IgD-negative memory B cell (primary cell): ENCODE measurements around the gene RHBDL1. TPM values are rescaled to one million over a fixed set of nuclear protein-coding genes. Genes with fewer than 3 reads are reported as not detected.

Experiments used
- H3K27ac Mint-ChIP-seq, 3 donors: one replicate each; pipeline ENCODE4 v1.8.0; 2020 to 2022; ENCODE audit warnings: mild to moderate bottlenecking in 3 of 3, mixed read lengths in 3 of 3, moderate library complexity in 1 of 3
- H3K27me3 Mint-ChIP-seq: one replicate; pipeline ENCODE4 v1.8.0; 2021; ENCODE audit warnings: mixed read lengths
- H3K36me3 Mint-ChIP-seq: one replicate; pipeline ENCODE4 v1.8.0; 2020; ENCODE audit warnings: mild to moderate bottlenecking, mixed read lengths
- H3K4me1 Mint-ChIP-seq, 3 donors: one replicate each; pipeline ENCODE4 v1.8.0; 2020 to 2022; ENCODE audit warnings: mixed read lengths in 3 of 3, mild to moderate bottlenecking in 1 of 3
- H3K4me3 Mint-ChIP-seq, 4 donors: one replicate each; pipeline ENCODE4 v1.8.0; 2020 to 2022; ENCODE audit warnings: mild to moderate bottlenecking in 4 of 4, mixed read lengths in 4 of 4, moderate library complexity in 3 of 4
- H3K9me3 Mint-ChIP-seq, 3 donors: one replicate each; pipeline ENCODE4 v1.8.0; 2020 to 2021; ENCODE audit warnings: mixed read lengths in 3 of 3, mild to moderate bottlenecking in 1 of 3
- polyA plus RNA-seq: library from polyadenylated mRNA; unstranded; fragments of 300-500 nt; fragmentation: Illumina TruSeq; gene quantifications from one replicate; pipeline ENCODE4 v1.2.3, GENCODE V29; 2021

Gene RHBDL1
- polyA plus RNA-seq, 1 donor from 2014 or later: 1.1 TPM

DNA sequence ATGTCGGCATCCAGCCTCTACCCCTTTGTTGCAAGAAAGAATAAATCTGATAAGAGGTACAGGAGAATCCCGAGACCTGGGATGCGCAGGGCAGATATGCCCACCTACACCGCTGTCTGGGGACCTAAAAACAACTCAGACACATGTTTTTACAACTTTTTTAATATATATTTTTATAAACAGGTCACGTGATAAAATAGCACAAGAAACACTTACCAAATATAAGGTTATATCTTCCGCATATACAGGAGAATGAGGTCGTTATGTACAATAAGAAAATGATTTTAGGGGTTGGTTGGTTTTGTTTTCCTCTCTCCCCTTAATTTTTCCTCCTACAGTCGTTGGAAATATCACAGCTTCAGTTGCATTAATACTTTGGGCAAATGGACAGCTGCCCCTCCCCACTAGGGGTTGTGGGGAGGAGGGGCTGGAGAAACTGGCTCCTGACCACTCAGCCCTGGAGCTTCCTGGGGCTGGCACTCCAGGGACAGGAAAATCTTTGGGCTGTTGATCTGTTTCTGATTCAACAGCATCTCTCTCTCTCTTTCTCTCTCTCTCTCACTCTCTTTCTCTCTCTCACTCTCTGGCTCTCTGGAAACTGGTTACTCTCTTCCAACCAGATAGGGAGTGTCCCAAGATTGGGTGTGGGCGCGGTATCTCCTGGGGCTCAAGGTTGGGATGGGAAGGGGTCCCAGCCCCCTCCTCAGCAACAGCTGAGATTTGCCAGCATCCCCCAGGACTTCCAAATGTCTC, 17.1 kb downstream of the RHBDL1 start:
- Mint-ChIP-seq H3K27me3 (peaks cover 6% of the 10 kb centered on the region), H3K9me3 (no peaks in the 10 kb centered on the region), H3K4me1 (peaks cover 8 to 16% (median 10%) of the 10 kb centered on the region in 3 donors), H3K36me3 (no peaks in the 10 kb centered on the region), H3K4me3 (peak overlapping the region; percentile 30 to 92 (median 76)), H3K27ac (peak overlapping the region in 1 of 3 donors; percentile 51)

GRCh38 chr16:693364-693763, 17.9 kb downstream of the RHBDL1 start:
- no peaks in the 10 kb centered on the region for H3K9me3 Mint-ChIP-seq
- H3K27ac Mint-ChIP-seq: no peak overlapping the region
- peaks cover 8 to 16% (median 10%) of the 10 kb centered on the region in 3 donors for H3K4me1 Mint-ChIP-seq
- peak overlapping the region in 2 of 4 donors; percentile 65 to 92 for H3K4me3 Mint-ChIP-seq
- H3K36me3 Mint-ChIP-seq: no peaks in the 10 kb centered on the region
- peaks cover 6% of the 10 kb centered on the region for H3K27me3 Mint-ChIP-seq

DNA sequence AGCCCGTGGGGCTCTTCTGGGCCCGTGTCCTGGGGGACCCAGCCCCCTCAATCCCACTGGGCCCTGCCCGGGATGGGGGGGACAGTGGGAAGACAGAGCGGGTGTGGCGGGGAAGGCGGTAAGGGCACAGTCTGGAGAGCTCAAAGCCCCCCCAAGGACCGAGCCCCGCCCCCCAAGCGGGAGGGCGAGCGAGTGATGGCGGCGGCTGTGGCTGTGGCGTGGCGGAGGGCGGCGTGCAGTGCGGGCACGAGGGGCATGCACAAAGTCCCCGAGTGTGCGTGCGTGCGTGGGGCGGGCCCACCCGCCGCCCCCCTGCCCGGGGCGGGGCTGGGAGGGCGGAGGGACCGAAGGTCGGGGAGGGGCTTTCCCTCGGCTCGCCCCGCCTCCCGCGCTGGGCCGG, 18.3 kb downstream of the RHBDL1 start:
- peaks cover 8 to 16% (median 10%) of the 10 kb centered on the region in 3 donors for H3K4me1 Mint-ChIP-seq
- peak overlapping the region in 2 of 4 donors; percentile 25 to 65 for H3K4me3 Mint-ChIP-seq
- no peaks in the 10 kb centered on the region for H3K9me3 Mint-ChIP-seq
- H3K36me3 Mint-ChIP-seq: no peaks in the 10 kb centered on the region
- peaks cover 6% of the 10 kb centered on the region for H3K27me3 Mint-ChIP-seq
- H3K27ac Mint-ChIP-seq: no peak overlapping the region

DNA sequence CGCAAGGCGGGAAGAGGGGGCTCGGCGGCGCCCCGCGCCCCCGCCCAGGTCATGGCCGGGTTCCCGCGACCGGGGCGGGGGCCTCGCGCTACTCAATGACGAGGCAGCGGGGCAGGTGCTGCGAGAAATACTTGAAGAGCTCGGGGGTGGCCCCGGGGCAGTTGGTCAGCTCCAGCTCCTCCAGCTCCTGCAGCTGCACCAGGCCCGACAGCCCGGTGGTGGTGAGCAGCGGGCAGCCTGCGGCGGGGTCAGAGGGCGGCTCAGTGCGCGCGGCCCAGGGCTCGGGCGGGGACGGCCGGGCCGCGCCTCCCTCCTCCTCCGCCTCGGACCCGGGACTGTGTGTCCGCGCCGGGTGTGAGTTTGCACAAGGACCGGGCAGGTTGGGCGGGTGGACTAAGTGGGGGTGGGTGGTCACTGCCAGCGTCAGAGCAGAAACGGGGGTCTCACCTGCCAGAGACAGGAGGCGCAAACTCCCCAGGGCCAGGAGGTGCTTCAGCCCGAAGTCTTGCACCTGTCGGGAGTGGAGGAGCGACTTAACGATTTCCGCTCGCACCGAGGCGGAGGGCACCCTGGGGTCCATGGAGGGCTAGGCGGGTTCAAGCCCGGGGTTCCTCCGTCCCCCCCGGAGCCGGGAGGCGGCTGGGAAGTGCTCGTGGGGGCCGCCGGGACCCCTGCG, 18.9 kb downstream of the RHBDL1 start:
- Mint-ChIP-seq H3K27me3 (peaks cover 9% of the 10 kb centered on the region), H3K4me3 (peak overlapping the region; percentile 50 to 89 (median 76)), H3K9me3 (no peaks in the 10 kb centered on the region), H3K27ac (peak overlapping the region in 1 of 3 donors; percentile 71), H3K4me1 (peaks cover 8 to 13% (median 10%) of the 10 kb centered on the region in 3 donors), H3K36me3 (no peaks in the 10 kb centered on the region)

DNA sequence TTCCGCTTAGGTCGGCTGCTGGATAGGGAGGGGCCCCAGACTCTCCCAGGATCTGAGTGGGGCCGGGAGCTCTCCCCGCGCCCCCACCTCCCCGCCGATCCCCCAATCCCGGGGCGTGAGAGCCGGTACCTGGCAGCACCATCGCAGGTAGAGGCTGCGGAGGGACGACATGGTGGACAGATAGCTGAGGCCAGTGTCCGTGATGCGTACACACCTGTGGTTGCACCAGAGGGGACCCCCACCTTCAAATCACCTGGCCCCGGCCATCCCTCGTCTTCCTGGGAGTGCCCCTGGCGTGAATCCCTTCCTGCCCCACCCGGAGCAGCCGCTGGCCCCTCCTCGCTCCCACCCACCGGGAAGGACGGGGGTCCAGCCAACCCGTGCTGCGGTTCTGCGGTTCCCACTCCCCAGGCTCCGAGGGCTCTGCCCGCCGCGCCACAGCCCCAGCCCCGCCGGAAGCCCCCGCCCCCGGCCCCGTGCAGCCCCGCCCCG, 19.4 kb downstream of the RHBDL1 start:
- Mint-ChIP-seq H3K36me3 (no peaks in the 10 kb centered on the region), H3K27me3 (peaks cover 9% of the 10 kb centered on the region), H3K9me3 (no peaks in the 10 kb centered on the region), H3K4me3 (peak overlapping the region in 2 of 4 donors; percentile 17 to 76), H3K27ac (peak overlapping the region in 1 of 3 donors; percentile 71), H3K4me1 (peaks cover 8 to 12% (median 10%) of the 10 kb centered on the region in 3 donors)

GRCh38 chr16:695355-696089, 20.1 kb downstream of the RHBDL1 start:
- Mint-ChIP-seq H3K36me3 (no peaks in the 10 kb centered on the region), H3K4me3 (peak overlapping the region; percentile 76 to 80 (median 78)), H3K9me3 (no peaks in the 10 kb centered on the region), H3K4me1 (peaks cover 5 to 12% (median 6%) of the 10 kb centered on the region in 3 donors), H3K27ac (peak overlapping the region in 2 of 3 donors; percentile 72 to 76), H3K27me3 (peaks cover 9% of the 10 kb centered on the region)

GRCh38 chr16:698911-699671, 23.6 kb downstream of the RHBDL1 start:
- peaks cover 2% of the 10 kb centered on the region for H3K36me3 Mint-ChIP-seq
- peak overlapping the region in 1 of 4 donors; percentile 65 for H3K4me3 Mint-ChIP-seq
- no peaks in the 10 kb centered on the region for H3K9me3 Mint-ChIP-seq
- H3K27ac Mint-ChIP-seq: no peak overlapping the region
- peaks cover 22% of the 10 kb centered on the region for H3K27me3 Mint-ChIP-seq
- H3K4me1 Mint-ChIP-seq: peaks cover 0 to 7% (median 4%) of the 10 kb centered on the region in 3 donors

DNA sequence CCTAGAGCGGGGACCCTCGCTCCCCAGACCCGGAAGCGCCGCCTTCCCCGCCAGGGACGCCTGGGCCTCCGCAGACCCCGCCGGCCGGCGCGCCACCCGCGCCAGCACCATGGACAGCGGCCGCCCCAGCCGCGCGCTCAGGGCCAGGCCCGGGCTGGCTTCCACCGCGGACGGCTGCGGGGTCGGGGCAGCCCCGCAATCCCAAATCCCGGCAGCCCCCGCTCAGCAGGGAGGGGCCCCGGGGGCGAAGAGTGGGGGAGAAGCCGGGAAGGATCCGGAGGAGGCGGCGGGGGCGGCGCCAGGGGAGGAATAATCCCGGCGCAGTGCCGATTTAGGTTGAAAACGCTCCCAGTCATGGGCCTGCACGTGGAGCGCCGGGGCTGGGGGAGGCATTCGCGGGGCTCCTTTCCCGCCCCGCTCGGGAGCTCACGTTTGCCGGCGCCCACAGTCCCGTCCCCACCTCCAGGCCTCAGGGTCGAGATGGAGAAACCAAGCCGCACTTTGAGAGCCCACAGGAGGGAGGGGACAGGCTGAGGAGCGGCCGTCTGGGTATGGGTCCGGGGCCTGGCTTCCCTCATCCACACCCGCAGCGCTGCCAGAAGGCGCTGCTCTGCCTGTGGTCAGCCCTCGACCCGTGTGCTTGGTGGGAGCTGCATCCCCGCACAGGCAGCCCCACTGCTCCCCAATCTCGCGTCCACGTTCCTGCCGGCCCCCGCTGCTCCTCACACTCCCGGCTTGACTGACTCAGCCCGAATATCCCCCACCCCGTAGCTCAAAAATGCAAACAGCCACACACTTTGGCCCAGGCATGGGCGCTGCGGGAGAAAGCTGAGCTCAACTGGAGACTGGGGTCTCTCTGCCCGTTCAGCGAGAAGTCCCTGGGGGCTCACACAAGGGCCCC, 25.5 kb downstream of the RHBDL1 start:
- no peaks in the 10 kb centered on the region for H3K9me3 Mint-ChIP-seq
- H3K4me1 Mint-ChIP-seq: peaks cover 0 to 3% (median 3%) of the 10 kb centered on the region in 3 donors
- H3K27me3 Mint-ChIP-seq: peaks cover 18% of the 10 kb centered on the region
- no peak overlapping the region for H3K4me3 Mint-ChIP-seq
- peaks cover 2% of the 10 kb centered on the region for H3K36me3 Mint-ChIP-seq
- no peak overlapping the region for H3K27ac Mint-ChIP-seq

GRCh38 chr16:702341-702740, 26.9 kb downstream of the RHBDL1 start:
- Mint-ChIP-seq H3K4me3 (peak overlapping the region in 1 of 4 donors; percentile 78), H3K27ac (peak overlapping the region in 1 of 3 donors; percentile 90), H3K4me1 (peaks cover 0 to 4% (median 3%) of the 10 kb centered on the region in 3 donors), H3K27me3 (peaks cover 26% of the 10 kb centered on the region), H3K9me3 (no peaks in the 10 kb centered on the region), H3K36me3 (peaks cover 2% of the 10 kb centered on the region)

- H3K27me3 Mint-ChIP-seq: peaks cover 34% of the 10 kb centered on the region
- H3K27ac Mint-ChIP-seq: no peak overlapping the region
- peaks cover 2% of the 10 kb centered on the region for H3K36me3 Mint-ChIP-seq
- no peaks in the 10 kb centered on the region for H3K9me3 Mint-ChIP-seq
- peak overlapping the region in 1 of 4 donors; percentile 43 for H3K4me3 Mint-ChIP-seq
- peaks cover 0 to 4% (median 3%) of the 10 kb centered on the region in 3 donors for H3K4me1 Mint-ChIP-seq
These were observed 27.9 kb downstream of the RHBDL1 start for GRCh38 chr16:703406-703805.

- Mint-ChIP-seq H3K4me3 (no peak overlapping the region), H3K27me3 (peaks cover 36% of the 10 kb centered on the region), H3K4me1 (peaks cover 0 to 4% (median 3%) of the 10 kb centered on the region in 3 donors), H3K27ac (no peak overlapping the region), H3K36me3 (peaks cover 2% of the 10 kb centered on the region), H3K9me3 (no peaks in the 10 kb centered on the region)
These were observed 28.6 kb downstream of the RHBDL1 start for GRCh38 chr16:704047-704446.

- Mint-ChIP-seq H3K9me3 (no peaks in the 10 kb centered on the region), H3K27me3 (peaks cover 40% of the 10 kb centered on the region), H3K36me3 (peaks cover 2% of the 10 kb centered on the region), H3K4me1 (peaks cover 0 to 3% (median 1%) of the 10 kb centered on the region in 3 donors), H3K4me3 (peak overlapping the region in 1 of 4 donors; percentile 33), H3K27ac (no peak overlapping the region)
These were observed 29.3 kb downstream of the RHBDL1 start for GRCh38 chr16:704552-705380.
